Glomerular endothelial cell (primary cell): ENCODE results near the gene LY6G6D. TPM values are rescaled to one million over a fixed set of nuclear protein-coding genes. Genes with fewer than 3 reads are reported as not detected.

Experiments used
- DNase-seq: peaks from one replicate; pipeline ENCODE4 v3.0.0-alpha.2; 2011; ENCODE audit warnings: low read depth, low spot score; ENCODE audit errors: extremely low read depth
- total RNA-seq: library from RNA; depleted of rRNA; stranded (reverse); fragments of >200 nt; gene quantifications from 2 replicates; pipeline ENCODE4 v1.2.3, GENCODE V29; 2015

LY6G6D gene
- total RNA-seq, 1 donor from 2014 or later: not detected

DNA sequence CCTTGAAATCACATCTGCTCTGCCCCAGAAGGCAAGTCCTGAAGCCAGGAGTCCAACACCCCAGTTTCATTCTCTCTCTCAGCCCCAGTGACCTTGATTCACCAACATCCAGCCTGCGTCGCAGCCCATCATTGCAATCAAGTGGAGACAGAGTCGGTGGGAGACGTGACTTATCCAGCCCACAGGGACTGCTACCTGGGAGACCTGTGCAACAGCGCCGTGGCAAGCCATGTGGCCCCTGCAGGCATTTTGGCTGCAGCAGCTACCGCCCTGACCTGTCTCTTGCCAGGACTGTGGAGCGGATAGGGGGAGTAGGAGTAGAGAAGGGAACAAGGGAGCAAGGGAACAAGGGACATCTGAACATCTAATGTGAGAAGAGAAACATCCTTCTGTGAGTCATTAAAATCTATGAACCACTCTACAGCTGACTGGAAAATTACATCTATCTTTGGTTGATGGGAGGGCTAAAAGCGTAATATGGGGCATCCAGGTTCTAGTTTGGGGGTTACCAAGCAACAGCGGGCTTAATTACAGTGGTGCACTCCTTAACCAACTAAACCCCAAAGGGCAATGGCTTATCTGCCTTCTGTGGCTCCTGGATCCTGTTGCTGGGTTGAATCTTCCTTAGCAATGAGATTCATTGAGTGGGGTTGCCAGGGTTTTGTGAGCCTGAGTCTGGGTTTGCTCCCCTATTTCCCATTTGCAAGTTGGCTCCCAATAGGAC, 2.5 kb downstream of the LY6G6D start:
- no peak for DNase-seq

DNA sequence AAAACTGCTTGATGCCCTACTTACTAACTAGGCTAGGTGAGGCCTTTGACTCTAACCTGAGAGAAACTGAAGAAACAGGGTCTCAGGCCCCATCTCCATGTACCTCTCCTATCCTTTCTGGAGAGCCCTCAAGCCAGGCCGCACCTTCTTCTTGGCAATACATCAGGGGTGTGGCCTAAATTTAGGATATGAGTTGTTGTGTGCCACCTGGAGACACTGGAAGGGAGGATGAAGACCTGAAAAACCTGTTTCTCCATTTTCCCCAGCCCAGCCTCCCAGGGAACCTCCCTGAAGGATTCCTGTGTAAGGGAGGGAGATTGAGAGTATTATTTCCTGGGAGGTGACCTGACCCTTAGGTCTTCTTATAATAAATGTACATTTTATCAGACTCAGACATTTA, 3.1 kb downstream of the LY6G6D start:
- DNase-seq: no peak

DNA sequence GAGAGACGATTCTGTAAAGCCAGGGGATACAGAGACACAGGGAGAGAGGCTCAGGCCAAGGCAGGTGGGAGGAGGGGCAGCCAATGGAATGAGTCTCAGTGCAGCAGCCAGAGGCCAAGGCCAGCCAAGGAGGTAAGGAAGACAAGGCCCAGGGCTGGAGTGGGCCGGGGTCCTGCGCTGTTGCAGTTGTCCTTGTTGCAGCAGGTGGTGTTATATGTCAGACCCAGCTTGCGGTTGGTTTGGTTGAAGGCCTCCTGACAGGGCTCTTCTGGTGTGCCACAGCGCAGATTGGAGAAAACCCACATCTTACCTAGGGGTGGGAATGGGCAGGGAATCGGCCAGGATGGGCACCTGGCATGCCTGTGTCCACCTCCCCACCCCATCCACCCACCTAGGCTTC, 3.9 kb downstream of the LY6G6D start:
- no peak for DNase-seq

DNA sequence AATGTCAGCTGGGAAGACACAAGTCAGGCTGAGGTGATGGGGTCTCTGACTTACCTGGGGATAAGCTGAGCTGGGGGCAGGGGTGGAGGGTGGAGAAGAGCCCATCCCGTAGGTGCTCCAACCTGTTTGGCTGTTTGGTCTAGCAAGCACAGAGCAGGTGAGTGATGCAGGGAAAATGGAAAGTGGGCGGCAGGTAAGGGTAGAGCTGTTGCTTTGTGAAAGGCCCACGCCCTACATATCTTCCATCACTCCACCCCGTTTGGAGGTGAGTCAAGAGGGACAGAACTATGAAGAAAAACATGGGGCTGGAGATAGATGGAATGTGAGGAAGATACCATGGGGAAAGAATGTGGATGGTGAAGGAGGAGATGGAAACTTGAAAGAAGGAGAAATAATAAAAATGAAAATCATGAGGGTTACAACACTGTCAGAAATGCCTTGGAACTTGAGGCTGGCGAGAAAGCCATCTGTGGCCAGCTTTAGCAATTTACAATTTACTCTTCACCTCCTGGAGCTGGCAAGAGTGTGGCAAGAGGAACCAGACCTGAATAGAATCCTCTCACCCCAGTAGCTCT, 5.1 kb downstream of the LY6G6D start:
- DNase-seq: no peak

DNA sequence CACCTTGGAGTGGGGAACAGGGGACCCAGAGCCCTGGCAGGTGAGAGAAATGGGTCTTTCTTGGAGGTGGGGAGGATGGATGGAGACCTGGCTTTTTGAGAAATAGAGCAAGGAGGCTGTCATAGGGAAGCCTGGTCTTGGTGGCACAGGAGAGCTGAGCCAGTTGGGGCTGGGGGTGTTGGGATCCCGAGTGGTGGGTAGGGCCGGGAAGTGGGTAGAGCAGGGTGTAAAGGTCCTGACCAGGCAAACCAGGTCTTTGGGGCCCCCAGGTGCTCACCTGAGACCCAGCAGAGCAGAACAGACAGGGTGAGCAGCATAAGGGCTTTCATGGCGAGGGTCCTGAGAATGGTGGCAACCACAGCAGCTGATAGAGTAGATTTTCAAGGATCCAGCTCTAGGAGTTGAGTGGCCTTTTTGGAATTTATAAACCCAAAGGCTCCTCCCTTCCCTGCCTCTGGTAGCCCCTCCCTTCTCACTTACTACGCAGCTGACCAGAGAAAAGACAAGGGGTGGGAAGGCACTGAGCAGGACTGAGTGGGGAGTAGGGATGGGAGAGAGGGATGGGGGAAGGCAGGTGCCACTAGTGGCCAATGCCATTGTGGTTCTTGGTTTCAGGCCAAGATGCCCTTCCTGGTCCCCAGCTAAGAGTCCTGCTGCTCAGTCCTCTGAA, 6.3 kb downstream of the LY6G6D start, which contains the start of gene LY6G6C:
Gene LY6G6C, minus strand, starts transcription at position 396 of the 670 bp plus-strand sequence. Its CDS starts 67 bp downstream, at position 329.
- DNase-seq: no peak

DNA sequence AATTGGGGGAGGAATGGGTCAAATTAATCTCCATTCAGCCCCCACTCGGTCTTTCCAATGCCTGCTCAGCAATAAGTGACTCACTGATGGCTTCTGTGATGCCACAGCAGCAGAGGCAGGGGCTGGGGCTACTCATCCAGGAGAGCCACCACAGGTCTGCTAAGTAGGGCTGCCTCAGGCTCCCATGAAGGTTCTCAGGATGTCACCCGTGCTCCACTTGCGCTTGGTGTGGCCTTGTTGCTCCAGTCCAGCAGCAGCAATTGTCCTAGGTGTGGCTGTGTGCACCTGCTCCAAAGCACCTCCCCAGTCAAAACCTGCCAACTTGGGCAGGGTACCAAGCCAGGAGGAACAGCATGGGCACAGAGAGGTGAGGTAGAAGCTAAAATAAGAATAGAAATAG, 7.0 kb downstream of the LY6G6D start:
- DNase-seq: no peak

DNA sequence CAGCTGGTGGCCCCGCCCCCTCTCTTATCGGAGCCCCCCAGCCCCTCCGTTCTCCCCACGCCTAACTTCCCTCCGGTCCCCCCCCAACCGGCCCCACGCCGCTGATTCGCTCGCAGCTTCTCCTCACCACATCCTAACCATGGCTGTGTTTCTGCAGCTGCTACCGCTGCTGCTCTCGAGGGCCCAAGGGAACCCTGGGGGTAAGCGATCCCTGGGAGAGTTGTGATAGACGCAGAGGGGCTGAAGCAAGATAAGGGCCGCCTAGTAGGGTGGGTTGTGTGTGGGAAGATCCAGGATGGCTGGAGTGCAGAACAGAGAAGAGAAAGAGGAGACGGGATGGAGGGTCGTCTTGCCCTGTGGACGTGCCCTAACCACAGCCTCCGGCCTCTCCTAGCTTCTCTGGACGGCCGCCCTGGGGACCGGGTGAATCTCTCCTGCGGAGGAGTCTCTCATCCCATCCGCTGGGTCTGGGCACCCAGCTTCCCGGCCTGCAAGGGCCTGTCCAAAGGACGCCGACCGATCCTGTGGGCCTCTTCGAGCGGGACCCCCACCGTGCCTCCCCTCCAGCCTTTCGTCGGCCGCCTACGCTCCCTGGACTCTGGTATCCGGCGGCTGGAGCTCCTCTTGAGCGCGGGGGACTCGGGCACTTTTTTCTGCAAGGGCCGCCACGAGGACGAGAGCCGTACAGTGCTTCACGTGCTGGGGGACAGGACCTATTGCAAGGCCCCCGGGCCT, 8.3 kb downstream of the LY6G6D start, which contains the start of gene MPIG6B:
Gene MPIG6B, plus strand, starts transcription at position 129 of the 735 bp plus-strand sequence. Its CDS starts 11 bp downstream, at position 140.
- no peak for DNase-seq

DNA sequence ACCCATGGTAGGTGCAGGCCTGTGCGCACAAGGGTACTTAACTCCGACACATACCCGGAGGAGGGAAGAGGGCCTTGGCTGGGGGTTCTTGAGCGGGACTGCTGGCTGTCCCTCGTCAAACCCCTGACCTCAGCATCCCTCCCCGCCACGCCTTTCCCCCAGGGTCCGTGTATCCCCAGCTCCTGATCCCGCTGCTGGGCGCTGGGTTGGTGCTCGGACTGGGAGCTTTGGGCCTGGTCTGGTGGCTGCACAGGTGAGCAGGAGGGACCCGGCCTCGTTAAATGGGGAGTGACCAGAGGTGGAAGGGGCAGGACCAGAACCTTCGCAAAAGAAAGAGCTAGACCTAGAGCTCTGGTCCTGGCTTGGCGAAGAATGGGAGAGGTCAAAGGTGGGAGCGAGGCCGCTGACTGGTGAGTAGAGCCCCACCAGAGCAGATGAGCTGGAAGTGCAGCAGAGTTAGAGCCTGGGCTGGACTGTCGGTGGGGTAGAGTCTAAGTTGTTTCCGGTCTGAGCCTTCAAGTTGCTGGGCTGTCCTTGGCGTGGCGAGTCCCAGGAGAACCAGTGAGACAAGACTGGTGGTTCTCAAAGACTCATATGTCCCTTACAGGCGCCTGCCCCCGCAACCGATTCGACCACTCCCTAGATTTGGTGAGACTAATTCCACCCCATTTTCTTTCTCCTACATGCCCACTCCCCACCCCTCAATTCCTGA, 9.0 kb downstream of the LY6G6D start:
- no peak for DNase-seq

DNA sequence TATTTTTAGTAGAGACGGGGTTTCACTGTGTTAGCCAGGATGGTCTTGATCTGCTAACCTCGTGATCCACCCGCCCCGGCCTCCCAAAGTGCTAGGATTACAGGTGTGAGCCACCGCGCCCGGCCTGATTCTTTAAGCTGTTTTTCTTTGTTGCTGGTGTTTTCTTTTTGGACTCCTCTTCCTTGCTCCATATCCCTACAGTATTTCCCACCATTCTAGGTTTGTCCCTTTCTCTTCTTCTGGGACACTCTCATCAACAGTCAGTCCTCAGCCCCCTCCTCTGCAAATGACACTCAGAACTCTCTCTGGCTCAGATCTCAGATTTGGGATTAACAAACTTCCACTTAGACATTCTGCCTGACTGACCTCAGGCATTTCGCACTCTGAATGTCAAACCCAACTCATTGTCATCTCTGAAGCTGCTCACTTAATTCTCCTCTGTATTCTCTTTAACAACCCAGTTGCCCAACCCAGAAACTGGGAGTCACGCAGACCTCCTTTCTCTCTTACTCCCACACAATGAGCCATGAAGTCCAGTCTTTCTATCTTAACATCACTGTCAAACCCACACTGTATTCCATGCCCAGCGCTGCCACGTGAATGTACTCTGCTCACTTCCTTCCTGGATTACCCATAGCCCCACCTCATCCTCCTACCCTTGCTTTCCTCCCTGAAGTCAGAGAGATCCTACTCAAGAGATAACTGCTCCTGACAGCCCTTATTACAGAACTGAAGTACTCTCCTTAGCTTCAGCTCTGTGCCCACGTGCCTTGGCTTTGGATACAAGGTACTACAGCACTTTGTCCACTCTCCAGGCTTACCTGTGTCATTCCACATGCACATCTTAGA, 10.6 kb downstream of the LY6G6D start:
- no peak for DNase-seq

DNA sequence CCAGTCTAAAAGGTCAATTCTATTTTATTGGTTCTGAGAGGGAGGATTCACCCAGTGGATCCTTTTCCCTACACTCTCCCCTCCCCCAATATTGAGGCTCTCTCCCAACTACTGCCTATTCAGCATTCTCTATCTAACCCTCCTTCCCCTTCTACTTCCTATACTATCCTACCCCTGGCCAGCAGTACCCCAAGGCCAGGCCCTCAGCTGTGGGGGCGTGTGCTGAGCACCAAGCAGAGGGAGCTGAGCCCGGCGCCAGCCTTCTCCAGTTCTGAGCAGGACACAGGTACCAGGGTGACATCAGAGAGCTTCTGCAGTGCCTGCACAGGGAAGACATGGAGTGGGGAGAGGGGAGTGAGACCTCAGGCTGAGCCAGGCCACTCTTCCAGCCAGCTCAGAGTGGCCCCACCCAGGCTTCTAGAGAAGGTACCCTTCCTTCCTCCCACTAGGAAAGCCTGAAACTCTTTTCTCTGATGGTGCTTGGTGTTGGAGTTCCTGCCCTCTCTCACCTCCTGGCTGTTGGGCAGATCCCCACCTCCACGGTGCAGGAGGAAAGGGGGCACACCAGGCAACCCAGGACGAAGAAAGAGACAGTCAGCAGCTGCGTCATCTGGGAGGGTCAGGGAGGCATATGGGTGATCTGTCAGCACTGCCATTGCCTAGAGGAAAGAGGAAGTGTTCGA, 12.0 kb downstream of the LY6G6D start:
- no peak for DNase-seq

DNA sequence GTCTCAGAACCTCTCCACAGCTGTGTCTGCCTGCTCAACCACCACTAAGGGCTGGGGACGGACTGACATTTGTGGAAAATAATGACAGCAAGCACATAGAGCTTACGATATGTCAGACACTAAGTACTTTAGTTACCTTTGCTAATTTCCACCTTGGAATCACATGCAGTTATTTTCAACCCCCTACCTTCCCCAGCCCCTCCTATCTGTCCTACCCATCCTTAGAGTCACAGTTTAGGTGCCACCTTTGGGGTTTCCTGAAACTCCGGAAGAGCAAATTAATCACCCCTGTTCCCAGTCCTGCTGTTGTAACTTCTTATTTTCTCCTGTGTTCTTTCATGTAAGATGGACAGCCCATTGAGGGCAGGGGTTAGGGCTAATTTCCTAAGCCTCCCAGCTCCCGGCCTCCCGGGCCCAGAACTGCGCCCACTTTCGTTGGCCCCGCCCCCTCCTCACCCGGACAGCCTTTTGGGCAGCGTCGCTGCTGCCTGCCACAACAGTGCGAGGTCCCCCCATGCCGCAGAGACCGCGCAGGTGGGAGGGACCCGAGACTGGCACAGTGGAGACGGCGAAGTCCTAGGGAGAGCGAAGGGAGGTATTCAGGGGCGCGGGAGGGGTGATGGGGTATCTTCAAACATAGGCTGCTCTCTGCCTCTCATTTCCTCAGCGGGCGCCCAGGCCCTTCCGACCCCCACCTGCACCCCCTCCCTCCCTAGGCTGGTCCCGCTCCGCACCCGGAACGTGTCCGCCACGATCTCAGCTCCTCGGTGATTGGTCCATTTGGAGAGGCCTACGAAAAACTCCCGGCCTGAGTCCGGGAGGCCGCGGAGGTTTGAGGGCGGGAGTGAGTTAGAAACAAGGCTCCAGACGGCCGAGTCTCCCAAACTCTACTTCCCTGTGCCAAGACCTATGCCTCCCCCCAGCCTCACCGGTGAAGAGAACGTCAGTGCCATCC, 12.8 kb downstream of the LY6G6D start:
- DNase-seq: no peak

DNA sequence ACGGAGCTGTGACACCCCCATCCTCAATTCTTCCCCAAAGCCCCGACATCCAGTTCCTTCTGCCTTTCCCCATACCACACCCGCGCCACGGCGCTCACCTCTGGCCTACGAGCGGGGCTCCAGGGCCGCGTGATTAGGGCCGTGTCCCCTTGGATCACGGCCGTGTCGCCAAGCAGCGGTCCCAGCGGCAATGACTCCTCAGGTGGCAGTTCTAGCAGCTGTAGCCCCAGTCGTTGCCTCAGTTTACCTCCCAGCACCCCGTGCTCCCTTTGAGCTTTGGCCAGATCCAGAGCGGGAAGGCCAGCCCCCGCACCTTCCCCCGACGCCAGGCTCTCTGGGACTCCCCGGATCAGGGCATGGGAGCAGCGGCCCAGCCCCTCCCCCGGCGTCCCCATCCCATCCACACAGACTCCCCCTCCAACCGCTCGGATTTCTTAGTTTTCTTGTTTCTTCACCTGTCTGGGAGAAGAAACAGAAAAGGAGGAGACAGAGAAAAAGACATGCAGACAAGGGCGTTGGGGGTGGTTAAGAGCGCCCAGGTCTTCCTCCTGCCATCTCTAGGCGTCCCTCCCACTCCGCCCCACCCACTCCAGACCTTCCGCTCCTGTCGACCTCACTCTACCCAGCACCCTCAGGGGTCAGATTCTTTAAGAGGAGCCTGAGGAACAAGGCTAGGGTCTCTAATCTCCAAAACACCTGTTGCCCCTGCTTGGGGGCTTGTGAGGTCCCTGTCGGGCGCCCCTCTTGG, 13.8 kb downstream of the LY6G6D start, which contains the start of gene DDAH2:
Gene DDAH2, minus strand, starts transcription at position 533 of the 748 bp plus-strand sequence. Its CDS starts 138 bp downstream, at position 395.
- DNase-seq: no peak

DNA sequence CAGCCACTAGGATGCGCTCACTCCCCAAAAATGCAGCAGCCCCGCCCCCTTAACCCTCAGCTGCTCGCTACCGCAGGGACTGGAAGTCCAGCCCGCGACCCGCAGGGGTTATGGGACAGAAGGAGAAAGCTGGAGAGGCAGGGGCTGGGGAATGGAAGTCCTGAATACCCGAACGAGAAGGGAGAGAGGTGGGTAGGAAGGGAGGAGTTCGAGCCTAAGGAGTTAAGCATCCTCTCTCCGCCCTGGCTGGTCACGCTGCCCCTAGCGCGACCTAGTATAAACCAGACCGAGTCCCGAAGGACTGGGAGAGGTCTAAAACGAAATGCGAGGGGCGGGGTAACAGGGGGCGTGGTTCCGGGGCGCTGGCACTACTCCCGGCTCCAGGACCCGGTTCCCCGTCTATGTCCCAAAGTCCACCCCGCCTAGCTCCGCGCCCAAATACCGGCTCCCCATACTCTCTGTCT, 14.4 kb downstream of the LY6G6D start:
- DNase-seq: peak; percentile 62

DNA sequence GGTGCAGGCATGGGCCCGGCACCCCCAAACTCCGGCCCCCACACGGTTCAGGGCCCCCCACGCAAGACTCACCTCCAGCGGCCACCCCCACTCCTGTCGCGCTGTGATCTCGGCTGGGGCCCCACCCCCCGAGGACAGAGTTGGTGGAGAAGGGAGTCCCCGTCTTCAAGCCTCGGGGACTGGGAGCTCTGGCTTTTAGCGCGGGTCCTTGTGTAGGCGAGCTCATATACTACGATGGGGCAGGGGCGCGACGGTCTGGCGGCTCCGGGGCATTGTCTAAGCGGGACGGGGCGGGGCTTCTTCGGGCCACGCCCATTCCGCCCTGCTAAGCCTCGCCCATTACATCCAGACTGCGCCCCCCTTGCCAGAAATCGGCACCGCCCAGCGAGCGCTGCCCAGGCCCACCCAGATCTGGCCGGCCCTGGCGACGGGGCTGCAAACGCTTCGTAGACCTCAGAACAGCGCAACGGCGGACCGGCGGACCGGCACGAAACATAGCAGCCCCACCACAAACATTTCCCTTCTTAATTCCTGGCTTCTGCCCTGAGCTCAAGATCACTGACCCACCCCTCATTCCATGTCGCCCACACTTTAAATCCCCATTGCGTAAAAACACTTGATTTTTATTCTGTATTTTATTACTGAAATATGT, 15.0 kb downstream of the LY6G6D start:
- no peak for DNase-seq

DNA sequence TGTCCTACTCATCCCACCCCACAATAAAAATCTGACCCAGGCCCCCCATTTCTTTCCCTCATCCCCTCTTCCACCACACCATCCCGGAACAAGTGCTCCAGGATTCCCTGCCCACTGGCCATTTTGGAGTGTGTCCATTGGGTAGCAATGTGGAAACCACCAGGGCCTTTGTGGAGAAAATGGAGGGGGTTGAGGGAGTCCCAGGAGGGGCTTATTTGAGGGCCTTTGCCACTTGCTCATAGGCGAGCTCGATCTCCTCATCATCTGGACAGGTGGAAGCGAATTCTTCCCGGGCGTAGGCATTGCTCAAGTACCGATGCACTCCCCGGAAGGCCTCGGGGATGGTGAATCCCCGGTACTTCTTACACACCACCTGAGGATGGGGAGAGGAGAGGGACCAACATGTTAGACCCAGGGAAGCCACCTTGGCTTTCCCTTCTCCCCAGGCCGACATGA, 15.5 kb downstream of the LY6G6D start:
- DNase-seq: no peak

DNA sequence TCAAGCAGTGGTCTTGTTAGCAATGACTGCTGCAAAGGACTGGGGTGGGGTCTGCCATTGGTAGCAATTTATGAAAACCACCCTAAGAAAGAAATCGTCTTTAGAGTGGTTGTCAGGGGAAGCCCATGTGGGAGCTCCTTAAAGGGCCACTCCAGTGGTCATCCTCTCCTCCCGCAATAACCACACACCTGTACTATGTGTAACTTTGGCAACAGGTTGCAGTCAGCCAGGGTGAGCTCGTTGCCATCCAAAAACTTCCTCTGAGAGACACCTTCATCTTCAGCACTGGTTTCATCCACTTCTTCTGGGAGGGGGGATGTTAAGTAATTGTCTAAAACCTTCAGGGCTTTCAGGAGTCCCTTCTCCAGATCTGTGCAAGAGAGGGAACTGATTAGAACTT, 16.9 kb downstream of the LY6G6D start:
- no peak for DNase-seq
